ENCODE measurements around the gene RCN2.

RCN2 gene

DNA sequence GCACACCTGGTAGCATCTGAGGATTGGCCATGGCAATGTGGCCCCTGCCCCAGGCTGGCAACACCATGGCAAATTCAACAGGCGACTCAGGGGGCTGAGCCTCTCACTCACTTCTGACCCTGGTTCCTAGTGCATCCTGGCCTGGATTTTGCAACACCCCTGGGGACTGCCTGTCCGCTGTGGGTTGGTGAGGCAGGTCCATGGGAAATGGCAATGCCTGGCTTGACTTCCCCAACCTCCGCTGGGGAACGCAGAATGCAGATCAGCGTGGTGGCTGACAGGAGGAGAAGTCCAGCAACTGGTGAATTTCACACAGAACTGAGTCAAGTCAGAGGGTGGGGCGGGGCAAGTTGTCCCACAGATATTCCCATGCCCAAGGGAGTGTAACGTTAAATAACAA, 59.5 kb downstream of the RCN2 start:
- Histone ChIP-seq H3K4me3 (no peak overlapping the region), H3K27ac (peak overlapping the region in 1 of 21 experiments; percentile 41)

DNA sequence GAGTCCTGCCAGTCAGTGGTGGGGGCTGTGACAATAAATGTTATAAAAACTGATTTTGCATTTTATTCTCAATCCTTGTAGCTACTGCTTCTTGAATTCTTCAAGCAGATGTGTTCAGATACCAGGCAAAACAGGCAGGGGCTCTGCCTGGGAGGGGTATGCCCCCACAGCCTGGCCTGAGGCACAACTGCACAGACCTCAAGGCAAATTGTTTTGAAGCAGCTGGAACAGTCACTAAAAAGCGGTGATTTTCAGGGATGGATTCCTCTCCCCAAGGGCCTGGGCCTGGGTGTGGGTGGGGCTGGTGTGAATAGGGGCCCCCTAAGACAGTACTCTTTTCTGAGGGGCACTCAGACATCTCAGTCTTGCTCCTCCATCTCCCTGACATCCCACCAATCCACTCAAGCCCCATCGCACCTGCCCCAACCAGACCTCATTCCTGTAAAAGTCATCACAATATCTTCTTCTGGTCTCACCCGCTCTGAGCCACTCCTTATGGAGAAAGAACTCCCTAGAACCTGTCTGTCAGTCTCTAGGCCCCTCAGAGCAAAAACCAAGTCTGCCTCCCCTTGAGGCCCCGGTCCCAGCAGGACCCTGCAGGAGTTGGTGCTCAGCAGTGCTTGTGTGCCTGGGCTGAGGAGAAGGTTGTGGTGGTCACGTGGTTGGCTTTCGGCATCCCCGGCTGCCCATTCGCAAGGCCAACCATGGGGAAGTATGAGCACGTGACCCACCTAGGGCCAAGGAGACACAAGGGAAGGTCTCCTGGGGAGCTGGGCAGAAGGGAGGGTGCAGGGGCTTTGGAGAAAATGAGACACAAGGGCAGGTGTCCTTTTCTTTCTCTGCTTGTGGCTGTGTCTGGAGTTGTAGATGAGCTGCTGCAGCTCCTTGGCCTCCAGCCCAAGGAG, 60.4 kb downstream of the RCN2 start:
- Histone ChIP-seq H3K4me3 (no peak overlapping the region), H3K27ac (peak overlapping the region in 2 of 21 experiments; percentile 10 to 93)

DNA sequence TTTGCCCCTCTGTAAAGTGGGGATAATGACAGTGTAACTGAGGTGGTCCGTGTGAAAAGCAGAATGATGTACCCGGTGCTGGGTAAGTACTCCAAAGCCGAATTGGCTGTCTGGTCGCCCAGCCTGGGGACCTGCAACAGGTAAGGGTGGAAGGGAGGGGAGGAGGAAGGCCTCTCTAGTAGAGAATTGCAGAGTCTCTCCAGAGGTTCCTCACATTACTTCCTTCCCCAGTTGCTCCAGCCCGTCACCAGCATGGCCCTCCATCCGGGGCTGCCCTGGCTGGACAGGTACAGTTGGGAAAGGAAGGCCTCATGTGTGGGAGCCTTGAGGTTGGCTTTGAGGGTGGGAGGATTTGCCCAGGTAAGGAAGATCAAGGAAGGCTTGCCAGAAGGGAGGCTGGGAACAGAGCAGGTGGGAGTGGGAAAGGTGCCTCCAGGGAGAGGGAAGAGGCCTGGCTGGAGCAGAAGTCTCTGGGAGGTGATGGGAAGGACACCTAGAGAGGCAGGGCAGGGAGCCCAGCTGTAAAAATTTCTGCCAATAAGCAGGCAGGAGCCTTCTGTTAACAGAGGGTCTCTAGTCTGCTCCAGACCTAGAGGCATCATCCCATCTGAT, 61.7 kb downstream of the RCN2 start:
- Histone ChIP-seq H3K27ac (peak overlapping the region in 14 of 21 experiments; percentile 0 to 96 (median 87)), H3K4me3 (no peak overlapping the region)

DNA sequence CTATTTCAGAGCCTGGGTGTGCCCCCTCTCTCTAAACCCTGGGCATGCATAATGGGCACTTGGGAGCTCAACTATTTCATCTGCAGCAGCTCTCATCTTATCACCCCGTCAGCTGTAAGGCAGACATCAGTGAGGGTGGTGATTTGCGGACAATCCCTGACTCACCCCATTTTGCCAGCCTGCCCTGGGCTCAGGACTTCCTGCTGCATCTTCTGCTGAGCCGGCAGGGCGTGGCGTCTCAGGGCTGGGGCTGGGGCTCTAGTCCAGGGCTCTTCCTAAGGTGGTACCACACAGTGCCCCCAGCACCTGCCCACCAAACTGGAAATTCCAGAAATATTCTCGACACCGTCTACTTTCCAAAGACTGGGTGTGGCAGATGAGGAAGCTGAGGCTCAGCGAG, 62.5 kb downstream of the RCN2 start:
- H3K4me3 ChIP-seq = no peak overlapping the region
- H3K27ac ChIP-seq = peak overlapping the region in 17 of 21 experiments; percentile 7 to 96 (median 84)

DNA sequence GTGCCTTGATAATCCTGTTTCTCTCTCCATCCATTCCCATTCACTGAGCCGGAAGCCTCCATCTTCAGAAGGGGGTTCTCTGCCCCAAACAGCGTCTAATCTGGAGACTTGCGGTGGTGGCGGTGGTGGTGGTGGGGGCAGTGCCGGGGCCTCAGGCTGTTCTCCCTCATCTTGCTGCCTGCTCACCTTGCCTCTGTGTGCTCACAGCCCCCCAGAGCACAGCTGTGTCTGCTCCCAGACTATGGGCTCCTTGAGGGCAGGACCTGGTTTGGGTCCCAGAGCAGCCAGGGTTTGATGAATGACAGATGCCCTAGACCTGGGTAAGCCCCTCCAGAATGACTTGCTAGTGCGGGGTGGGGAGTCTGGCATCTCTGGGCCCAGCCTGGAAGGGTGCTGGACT, 62.9 kb downstream of the RCN2 start:
- peak overlapping the region in 19 of 21 experiments; percentile 7 to 96 (median 82) for H3K27ac ChIP-seq
- H3K4me3 ChIP-seq = peak overlapping the region in 3 of 7 experiments; percentile 23 to 42 (median 32)

DNA sequence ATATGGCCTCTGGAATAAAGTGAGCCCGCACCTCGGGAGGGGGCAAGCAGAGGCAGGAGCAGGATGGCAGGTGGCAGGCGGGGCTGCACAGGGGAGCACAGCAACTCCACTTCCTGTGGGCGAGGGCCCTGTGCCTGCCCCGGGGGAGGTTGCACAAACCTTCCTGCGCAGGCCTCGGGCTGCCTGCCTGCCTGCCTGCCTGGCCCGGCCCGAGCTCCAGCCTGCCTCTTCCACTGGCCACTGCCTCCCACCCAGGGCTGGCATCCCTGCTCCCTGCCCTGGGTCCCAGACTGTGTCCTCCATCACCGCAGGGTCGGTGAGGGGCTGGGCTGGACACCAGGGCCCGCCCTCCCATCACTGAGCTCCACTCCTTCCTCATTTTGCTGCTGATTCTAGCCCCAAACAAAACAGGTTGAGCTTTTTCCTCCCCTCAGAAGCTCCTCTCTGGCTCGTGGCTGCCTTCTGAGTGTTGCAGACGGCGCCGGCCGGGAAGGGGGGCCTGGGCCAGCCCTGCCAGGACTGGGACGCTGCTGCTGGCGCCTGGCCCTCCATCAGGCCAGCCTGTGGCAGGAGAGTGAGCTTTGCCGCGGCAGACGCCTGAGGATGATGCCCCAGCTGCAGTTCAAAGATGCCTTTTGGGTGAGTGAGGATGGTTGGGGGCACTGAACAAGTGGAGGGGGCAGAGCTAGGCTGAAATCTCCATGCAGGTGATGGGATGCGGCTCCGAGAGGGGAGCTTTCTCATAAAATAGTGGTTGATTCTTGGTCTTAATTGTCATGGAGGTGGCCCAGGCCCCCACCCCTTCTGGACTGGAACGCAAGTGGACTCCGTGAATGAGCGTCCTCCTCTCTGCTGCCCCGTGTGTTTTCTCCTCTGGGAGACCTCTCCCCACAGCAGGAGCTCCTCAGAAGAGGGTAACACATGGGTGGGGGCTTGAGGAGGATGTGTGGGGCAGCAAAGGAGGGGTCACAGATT, 63.7 kb downstream of the RCN2 start, which contains the start of gene PSTPIP1:
Gene PSTPIP1 (plus strand): TSS at position 156 of the 975 bp plus-strand sequence. CDS start 448 bp downstream, at position 604.
- Histone ChIP-seq H3K4me3 (peak within 1 kb of the TSS; percentile 23 to 42 (median 32)), H3K27ac (peak within 1 kb of the TSS; percentile 7 to 96 (median 81))

DNA sequence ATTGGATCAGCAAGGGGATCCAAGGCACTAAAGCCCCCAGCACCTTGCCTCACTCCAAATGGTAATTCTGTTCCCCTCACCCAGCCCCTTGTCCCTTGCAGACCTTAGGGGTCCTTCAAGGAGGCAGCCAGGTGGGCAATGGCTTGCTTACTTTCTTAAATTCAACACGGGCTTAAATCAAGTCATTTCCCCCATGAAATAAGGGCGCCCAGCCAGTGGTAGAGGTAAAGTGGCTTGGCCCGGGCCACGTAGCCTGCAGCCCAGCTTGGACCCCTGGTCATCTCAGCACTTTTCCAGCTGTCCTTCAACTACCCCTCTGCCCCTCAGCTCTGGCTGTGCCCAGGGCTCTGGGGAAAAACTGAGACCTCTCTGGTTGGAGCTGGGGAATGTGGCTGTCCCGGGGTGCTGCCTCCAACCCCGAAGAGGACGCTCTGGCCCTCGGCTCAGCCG, 64.6 kb downstream of the RCN2 start:
- peak overlapping the region in 20 of 21 experiments; percentile 31 to 96 (median 82) for H3K27ac ChIP-seq
- H3K4me3 ChIP-seq = peak overlapping the region; percentile 23 to 42 (median 32)

DNA sequence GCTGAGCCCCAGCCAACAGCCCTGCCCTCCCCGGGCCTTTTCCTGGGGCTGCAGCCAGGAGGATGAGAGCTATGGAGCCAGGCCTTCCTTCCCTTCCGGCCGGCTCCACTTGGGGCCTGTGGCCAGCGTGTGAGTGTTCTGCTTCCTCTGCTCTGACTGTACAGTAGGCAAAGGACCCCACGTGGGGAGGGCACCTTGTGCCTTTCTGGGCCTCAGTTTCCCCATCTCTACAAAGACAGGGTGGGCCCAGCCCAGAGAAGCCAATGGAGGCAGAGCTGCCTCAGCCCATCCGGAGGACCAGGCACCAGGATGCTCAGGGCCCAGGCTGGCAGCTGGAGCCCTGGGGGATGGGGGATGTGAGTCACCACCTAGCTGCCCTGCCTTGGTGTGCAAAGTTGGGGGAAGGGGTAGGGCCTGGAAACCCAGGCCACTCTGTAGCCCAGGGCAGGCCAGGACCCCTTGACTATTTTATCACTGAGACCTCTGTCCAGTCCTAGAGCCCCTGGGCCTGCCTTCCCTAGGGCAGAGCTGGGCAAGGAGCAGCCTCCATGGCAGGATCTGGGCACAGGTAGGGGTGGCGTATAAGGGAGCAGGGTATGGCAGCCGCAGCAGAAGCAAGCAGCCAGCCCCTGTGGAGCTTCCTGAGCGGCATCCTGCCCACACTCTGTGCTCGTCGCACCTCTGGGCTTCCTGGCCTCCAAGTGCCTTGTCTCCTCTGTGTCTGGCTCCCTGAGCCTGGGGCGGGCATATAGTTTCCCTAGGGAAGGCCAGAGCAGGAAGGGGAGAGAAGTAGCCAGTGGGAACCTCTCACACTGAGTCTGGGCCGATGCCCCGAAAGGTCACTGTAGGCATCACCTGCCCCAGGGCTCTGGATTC, 65.2 kb downstream of the RCN2 start:
- H3K4me3 ChIP-seq = peak overlapping the region; percentile 23 to 42 (median 32)

DNA sequence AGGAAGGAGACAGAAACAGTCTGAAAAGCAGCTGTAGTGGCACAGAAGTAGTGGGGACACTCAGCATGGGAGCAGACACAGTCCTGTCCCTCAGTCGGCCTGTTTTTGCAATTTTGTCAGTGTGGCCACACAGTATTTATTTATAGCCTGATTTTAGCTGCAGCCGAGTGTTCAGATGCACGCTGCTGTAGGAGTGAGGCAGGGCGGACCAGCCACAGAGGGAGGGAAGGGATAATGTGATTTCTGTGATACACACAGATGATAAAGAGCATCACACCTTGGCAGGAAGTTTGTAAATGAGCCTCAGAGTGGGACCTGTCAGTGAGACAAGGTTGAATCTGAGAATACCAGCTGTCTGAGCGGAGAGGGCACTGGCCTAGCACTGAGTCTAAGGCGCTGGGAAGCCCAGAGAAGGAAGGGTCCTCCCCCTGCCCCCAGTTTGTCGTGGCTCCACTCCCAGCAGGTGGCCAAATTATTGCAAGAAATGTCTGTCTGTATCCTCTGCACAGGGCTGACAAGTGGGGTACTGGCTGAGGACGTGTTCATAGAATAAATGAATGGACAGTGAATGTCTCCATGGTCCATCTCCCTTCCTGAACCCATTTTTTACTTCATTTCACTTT, 67.2 kb downstream of the RCN2 start:
- H3K4me3 ChIP-seq = no peak overlapping the region
- peak overlapping the region in 3 of 21 experiments; percentile 2 to 96 (median 93) for H3K27ac ChIP-seq

More for the DNA sequence above, 65.2 kb downstream of the RCN2 start:
- H3K27ac ChIP-seq = peak overlapping the region in 20 of 21 experiments; percentile 31 to 96 (median 82)

DNA sequence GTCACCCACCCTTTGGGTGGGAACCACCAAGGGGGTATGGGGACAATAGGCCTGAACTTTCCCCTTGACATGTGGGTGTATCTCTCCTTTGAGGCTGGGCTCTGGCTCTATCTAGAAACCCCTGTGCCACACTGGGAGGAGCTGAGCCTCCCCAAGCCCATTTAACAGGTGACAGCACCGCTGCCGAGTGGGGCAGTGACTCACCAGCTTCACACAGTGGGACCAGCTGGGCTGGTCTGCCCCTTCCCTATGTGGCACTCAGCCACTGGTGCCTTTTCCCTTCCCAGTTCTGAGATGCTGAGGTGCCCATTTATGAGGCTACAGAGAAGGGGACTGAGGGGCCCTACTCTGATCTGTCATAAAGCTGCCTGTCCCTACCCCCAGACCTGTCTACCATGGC, 68.4 kb downstream of the RCN2 start:
- H3K27ac ChIP-seq = peak overlapping the region in 2 of 21 experiments; percentile 26 to 36
- no peak overlapping the region for H3K4me3 ChIP-seq

DNA sequence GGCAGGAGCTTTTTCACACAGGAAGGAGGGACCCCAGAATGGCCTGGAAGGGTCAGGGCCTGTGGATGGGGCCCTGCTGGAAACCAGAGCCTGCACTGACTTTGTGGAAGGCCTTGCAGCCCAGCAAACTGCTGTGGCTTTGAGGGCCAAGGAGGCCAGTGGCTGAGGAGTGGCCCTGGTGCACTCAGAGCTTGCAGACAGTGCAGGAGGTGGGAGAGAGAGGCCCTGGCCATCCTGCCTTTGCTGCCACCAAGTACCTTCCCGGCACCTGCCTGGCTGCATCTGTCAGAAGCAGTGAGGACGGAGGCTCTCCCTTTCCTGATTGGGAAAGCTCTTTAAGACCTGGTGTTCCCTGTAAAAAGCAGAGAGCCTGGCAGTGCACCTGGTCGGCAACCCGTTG, 69.8 kb downstream of the RCN2 start:
- Histone ChIP-seq H3K27ac (peak overlapping the region in 6 of 21 experiments; percentile 1 to 80 (median 41)), H3K4me3 (no peak overlapping the region)

DNA sequence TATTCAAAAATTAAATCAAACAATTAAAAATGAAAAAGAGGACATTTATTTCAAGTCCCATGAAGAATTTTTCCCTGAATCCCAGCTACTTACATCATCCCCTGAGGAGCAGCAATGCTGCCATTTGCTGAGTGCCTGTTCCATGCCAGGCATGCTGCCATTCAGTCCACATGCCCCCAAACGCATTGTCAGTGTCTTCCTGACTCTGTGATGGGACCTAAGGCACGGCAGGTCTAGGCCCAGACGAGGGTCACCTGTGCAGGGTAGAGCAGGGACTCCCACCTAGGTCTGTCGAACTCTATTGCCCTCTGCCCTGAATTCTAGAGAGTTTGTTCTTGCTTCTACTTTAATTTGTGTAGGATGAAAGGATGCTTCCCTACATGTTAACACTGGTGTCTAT, 70.4 kb downstream of the RCN2 start:
- Histone ChIP-seq H3K27ac (peak overlapping the region in 8 of 21 experiments; percentile 31 to 80 (median 72)), H3K4me3 (no peak overlapping the region)

DNA sequence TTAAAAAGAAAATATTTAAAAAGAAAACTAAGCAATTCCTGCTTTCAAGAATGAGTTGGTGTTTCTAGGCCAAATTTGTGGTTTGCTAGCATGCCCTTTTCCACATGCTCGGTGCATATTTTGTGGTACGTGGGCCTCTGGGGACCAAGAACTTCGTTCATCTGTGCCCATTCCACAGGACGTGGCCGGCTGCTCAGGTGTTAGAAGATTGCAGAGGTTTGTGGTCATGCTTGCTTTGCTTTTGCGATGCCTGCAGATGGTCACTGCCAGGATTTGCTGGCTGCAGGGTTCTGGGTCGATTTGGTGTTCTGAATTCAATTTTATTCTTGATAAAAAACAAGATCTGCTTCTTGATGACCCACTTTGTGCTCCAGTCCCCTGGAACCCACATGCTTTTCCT, 70.9 kb downstream of the RCN2 start:
- H3K27ac ChIP-seq = peak overlapping the region in 13 of 21 experiments; percentile 6 to 80 (median 58)
- no peak overlapping the region for H3K4me3 ChIP-seq

DNA sequence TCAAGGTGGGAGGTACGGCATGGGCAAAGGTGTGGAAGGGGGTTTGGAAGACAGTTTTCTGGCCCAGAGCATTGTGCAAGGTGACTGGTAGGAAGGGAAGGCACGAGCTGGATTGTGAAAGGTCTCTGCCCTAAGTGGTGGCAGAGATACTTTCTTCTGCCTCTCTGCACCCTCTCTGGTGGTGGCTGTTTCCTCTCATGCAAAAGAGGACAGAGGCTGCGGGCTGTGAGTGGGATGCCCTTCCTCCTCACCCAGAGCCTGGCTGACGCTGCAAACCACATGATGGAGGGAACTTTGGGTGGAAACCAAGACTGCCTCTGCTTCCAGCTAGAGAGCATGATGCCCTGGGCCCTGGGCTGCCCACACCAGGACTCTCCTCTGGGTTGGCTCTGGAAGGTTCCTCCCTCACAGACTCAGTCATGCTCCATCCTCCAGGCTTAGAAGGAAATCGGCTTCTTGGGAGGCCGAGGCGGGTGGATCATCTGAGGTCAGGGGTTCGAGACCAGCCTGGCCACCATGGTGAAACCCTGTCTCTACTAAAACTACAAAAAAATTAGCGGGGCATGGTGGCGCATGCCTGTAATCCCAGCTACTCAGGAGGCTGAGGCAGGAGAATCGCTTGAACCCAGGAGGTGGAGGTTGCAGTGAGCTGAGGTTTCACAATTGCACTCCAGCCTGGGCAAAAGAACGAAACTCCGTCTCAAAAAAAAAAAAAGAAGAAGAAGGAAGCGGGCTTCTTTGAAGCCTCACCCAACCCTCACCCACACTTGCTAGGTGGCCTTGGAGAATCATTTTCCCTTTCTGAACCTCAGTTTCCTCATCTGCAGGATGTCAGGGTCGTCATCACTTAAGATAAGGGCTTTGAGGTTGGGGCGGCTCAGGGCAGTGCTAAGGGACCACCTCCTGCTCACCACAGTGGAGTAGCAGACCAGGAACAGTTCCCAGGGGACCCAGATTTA, 71.7 kb downstream of the RCN2 start:
- no peak overlapping the region for H3K4me3 ChIP-seq
- peak overlapping the region in 14 of 21 experiments; percentile 16 to 80 (median 60) for H3K27ac ChIP-seq
